ENCODE data around the gene NEAT1. TPM values are rescaled to one million over a fixed set of nuclear protein-coding genes. Genes with fewer than 3 reads are reported as not detected.

NEAT1 gene
- total and polyA plus RNA-seq, 9 of the 15 experiments (the other 6 are each of a cell fraction or from before 2014, with no cell fraction given), result 20.1 to 389 (median 62.8) TPM

DNA sequence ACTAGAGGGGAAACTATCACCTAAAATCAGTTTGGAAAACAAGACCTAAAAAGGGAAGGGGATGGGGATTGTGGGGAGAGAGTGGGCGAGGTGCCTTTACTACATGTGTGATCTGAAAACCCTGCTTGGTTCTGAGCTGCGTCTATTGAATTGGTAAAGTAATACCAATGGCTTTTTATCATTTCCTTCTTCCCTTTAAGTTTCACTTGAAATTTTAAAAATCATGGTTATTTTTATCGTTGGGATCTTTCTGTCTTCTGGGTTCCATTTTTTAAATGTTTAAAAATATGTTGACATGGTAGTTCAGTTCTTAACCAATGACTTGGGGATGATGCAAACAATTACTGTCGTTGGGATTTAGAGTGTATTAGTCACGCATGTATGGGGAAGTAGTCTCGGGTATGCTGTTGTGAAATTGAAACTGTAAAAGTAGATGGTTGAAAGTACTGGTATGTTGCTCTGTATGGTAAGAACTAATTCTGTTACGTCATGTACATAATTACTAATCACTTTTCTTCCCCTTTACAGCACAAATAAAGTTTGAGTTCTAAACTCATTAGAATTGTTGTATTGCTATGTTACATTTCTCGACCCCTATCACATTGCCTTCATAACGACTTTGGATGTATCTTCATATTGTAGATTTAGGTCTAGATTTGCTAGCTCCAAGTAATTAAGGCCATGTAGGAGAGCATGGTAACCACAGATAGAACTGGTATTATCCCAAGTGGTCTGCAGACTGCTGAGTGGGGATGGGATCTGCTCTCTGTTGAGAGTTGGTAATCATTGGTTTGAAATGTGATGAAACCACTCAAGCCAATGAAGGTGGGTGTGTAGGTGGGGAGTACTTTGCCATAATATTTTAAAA, 3.6 kb downstream of the NEAT1 start (continued):
- TF ChIP-seq SMARCA4 (IDR thresholded peaks at IDR 0.05) (no peak; the same call in 1 of the 2 replicates), ZNF77 (CRISPR knock-in tag; IDR thresholded peaks at IDR 0.05) (no peak), SMAD4 (CRISPR knock-in tag; conservative IDR thresholded peaks at IDR 0.05) (no peak), MAX (CRISPR knock-in tag; IDR thresholded peaks at IDR 0.05) (no peak), ZNF518B (CRISPR knock-in tag; IDR thresholded peaks at IDR 0.05) (0 out of 2 replicates have a peak, but pooled peaks have one; percentile 8), SMARCA5 (IDR thresholded peaks at IDR 0.05) (no peak), ZBTB9 (CRISPR knock-in tag; IDR thresholded peaks at IDR 0.05) (no peak; the same call in none of the 2 replicates), TOE1 (IDR thresholded peaks at IDR 0.05; ENCODE audit: borderline replicate concordance) (no peak; the same call in 1 of the 2 replicates), TOE1 (CRISPR knock-in tag; IDR thresholded peaks at IDR 0.05; ENCODE audit: borderline replicate concordance, low read depth) (0 out of 2 replicates have a peak, but pooled peaks have one; percentile 50), KAT2B (IDR thresholded peaks at IDR 0.05; ENCODE audit: low read depth, low read length) (no peak), TARDBP (IDR thresholded peaks at IDR 0.05) (no peak), ZNF212 (CRISPR knock-in tag; IDR thresholded peaks at IDR 0.05) (no peak), NCOA2 (IDR thresholded peaks at IDR 0.05; ENCODE audit: partially characterized antibody in 2 of 2) (no peak), SIN3B (IDR thresholded peaks at IDR 0.05; ENCODE audit: low read depth) (no peak), KLF10 (CRISPR knock-in tag; IDR thresholded peaks at IDR 0.05) (no peak)
- TF ChIP-seq, protein P1, sequence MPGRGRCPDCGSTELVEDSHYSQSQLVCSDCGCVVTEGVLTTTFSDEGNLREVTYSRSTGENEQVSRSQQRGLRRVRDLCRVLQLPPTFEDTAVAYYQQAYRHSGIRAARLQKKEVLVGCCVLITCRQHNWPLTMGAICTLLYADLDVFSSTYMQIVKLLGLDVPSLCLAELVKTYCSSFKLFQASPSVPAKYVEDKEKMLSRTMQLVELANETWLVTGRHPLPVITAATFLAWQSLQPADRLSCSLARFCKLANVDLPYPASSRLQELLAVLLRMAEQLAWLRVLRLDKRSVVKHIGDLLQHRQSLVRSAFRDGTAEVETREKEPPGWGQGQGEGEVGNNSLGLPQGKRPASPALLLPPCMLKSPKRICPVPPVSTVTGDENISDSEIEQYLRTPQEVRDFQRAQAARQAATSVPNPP (IDR thresholded peaks at IDR 0.05; ENCODE audit: borderline replicate concordance, insufficient read depth, insufficient read length), result no peak
- TF ChIP-seq, protein P2, sequence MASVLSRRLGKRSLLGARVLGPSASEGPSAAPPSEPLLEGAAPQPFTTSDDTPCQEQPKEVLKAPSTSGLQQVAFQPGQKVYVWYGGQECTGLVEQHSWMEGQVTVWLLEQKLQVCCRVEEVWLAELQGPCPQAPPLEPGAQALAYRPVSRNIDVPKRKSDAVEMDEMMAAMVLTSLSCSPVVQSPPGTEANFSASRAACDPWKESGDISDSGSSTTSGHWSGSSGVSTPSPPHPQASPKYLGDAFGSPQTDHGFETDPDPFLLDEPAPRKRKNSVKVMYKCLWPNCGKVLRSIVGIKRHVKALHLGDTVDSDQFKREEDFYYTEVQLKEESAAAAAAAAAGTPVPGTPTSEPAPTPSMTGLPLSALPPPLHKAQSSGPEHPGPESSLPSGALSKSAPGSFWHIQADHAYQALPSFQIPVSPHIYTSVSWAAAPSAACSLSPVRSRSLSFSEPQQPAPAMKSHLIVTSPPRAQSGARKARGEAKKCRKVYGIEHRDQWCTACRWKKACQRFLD (CRISPR knock-in tag; IDR thresholded peaks at IDR 0.05), result no peak
- TF ChIP-seq, protein P3, sequence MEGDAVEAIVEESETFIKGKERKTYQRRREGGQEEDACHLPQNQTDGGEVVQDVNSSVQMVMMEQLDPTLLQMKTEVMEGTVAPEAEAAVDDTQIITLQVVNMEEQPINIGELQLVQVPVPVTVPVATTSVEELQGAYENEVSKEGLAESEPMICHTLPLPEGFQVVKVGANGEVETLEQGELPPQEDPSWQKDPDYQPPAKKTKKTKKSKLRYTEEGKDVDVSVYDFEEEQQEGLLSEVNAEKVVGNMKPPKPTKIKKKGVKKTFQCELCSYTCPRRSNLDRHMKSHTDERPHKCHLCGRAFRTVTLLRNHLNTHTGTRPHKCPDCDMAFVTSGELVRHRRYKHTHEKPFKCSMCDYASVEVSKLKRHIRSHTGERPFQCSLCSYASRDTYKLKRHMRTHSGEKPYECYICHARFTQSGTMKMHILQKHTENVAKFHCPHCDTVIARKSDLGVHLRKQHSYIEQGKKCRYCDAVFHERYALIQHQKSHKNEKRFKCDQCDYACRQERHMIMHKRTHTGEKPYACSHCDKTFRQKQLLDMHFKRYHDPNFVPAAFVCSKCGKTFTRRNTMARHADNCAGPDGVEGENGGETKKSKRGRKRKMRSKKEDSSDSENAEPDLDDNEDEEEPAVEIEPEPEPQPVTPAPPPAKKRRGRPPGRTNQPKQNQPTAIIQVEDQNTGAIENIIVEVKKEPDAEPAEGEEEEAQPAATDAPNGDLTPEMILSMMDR (IDR thresholded peaks at IDR 0.05 in 2 of 3, conservative IDR thresholded peaks at IDR 0.05 in 1 of 3; ENCODE audit: insufficient read depth in 2 of 3, low read depth in 1 of 3, low read length in 3 of 3), result no peak

All from K562 (cell line).